GM18519 (cell line): Measurements from ENCODE around the gene FGF18.

Source experiments
- ATAC-seq: cut with Tn5 transposase; IDR thresholded peaks from one replicate; pipeline ENCODE4 v1.9.1; 2021; ENCODE audit warnings: mild to moderate bottlenecking, moderate library complexity; ENCODE audit not compliant: unreplicated experiment, low FRiP score

FGF18 gene

DNA sequence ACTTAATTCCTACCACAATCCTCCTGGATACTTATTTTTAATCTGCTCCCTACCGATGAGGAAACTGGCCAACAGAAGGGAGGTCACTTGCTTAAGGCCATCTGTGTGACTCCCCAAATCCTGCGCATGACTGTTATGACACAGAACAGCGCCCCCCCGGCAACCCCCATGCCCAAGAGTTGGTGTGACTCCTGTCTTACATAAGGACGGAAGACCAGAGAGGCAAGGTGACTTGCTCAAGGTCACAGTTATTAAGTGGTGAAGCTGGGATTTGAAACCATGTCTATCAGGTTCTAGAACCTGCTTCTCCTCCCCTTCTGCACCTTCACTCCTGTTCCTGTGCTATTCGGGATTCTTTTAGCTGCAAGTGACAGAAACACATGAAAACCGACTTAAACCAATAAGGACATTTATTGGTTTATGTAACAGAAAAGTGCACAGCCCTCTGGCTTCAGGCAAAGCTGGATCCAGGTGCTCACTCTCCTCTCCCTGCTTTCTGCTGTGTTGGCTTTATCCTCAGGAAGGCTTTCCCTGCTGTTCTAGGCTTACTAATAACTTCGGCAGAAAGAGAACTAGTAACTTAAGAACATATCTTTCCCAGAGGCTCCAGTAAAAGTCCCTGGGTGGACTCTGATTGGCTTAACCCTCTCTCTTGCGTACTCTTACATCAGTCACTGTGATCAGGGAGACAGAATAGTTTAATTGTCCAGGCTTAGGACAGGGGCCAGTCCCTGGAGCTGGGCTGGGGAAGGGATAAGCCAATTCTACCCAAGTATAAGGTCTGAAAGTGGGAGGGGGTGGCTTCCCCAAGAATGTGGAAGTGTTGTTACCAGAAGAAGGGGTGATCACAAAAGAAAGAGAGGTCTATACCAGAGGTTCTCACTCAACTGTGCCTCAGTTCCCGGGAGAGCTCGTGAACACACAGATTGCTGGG is 43.7 kb downstream of the FGF18 start:
- no peak for ATAC-seq

DNA sequence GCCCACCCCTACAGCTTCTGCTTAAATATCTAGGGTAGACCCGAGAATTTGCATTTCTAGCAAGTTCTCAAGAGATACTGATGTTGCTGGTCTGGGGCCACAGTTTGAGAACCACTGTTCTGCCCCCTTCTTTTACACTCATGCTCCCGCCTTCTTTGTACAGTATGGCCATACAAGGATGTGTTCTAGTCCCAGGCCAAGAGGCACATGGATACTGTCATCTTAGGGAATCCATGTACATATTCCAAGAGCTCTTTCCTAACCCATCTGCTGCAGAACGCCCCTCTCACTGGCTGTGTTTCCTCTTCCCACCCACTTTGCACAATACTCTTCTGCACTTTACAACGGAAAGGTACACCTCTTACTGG is 44.4 kb downstream of the FGF18 start:
- no peak for ATAC-seq

DNA sequence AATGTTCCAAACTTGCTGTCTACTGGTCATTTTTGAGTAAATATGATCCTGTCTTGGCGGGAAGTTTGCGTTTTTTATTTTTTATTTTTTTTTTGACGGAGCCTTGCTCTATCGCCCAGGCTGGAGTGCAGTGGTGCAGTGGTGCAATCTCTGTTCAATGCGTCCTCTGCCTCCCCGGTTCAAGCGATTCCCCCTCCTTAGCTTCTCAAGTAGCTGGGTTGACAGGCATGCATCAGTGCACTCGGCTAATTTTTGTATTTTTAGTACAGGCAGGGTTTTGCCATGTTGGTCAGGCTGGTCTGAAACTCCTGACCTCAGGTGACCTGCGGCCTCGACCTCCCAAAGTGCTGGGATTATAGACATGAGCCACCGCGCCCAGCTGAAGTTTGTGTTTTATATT is 45.4 kb downstream of the FGF18 start:
- ATAC-seq, result no peak

DNA sequence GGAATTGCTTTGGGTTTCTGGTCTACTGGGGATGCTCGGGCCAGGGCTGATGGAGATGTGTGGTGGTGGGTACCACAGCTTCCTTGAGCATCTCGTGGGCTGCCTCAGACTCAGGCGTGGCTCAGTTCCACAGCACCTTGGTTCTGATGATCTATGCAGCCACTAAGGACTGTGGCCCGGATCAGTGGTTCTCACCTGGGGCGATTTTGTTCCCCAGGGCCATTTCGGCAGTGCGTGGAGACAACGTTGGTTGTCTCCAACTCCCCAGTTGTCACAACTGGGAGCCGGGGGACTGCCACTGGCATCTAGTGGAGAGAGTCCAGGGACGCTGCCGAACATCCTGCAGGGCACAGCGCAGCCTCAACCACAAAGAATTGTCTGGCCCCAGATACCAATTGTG is 47.7 kb downstream of the FGF18 start:
- ATAC-seq, result no peak

DNA sequence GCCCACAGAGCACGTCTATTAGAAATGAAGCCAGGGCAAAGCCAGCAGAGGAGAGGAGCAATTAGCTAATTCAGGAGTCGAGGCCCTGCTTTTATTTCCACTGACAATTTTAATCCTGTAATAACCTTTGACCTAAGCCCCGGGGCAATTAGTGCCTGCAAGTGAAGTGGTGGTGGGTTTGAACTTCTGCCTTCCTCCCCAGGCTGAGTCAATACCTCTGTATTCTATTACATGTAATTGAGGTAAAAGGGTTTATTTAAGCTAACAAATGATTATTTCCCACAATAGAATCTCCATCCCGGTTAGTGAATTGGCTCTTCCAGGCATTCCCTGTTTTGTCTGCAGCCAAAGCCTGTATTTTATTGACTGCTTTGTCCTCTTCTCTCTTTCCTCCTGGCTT is 49.9 kb downstream of the FGF18 start:
- ATAC-seq, result no peak

DNA sequence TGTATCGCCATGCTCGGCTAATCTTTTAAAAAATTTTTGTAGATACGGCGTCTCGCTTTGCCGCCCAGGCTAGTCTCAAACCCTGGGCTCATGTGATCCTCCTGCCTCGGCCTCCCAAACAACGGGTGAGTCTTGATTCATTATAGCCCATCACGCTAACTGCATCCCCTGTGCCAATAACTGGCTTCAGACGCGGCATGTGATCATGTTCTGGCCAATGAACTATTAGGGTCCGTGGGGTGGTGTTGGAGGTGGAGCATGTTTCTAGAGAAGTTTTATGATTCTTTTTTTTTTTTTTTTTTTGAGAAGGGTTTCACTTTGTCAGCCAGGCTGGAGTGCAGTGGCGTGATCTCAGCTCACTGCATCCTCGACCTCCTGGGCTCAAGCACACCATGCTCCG is 51.0 kb downstream of the FGF18 start:
- ATAC-seq, result no peak

DNA sequence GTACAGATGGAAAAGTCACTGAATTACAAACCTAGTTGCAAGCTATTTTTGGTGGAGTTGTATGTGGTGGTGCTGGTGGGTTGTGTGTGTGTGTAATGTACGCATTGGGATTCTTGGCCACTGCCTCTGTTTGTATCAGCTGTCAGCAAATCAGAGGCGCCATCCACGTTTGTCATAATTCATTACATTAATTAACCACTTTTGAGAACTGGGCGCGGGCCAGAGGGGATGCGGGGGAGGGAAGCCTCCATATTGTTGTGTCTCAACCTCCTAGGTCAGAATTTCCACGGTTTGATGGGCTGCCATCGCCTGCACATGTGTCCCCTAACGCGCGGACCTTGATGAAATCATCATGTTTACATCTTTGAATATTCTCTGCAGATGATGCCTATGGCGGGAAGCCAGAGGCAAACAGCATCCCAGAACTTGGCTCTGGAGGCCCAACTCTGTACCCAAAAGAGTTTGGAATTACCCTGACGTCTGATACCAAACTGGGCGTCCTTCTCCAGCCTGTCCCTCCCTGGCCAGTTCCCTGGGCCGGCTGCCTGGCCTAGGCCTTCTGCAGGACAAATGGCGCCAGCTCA is 54.9 kb downstream of the FGF18 start:
- no peak for ATAC-seq

DNA sequence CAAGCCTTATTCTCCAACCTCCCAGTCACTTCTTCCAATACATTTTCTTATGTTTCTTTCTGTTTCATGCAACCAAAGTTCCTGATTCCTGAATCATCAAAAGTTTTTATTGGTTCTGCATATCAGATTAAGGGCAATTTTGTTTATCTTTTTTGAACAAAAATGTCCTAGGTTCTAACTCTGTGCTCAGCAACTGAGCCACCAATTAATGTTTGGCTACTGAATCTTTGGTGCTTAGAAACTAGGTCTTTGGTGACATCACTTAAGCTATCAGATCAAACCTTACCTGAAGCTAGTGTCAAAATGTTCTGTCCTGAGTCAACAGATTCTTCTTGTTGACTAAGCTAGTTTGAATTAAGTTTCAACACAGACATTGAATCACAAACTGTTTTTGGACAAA is 56.1 kb downstream of the FGF18 start:
- ATAC-seq, result no peak

DNA sequence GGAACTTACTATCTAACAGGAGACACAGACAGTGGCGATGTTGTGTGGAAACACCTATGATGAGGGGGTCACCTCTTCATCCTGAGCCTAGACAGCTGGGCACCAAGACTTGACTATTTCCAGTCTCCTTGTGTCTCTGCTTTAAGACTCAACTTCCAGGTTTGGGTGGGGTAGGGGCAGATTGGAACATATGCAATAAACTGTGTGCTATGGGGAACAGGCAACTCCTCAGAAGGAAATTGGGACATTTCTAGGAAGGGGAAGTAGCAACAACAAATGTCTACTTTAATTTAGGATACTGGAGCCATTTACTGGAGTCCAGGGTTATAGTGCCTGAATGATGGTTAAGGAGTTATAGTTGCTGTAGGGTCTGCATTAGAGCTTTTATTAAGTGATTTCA is 57.3 kb downstream of the FGF18 start:
- ATAC-seq, result no peak

DNA sequence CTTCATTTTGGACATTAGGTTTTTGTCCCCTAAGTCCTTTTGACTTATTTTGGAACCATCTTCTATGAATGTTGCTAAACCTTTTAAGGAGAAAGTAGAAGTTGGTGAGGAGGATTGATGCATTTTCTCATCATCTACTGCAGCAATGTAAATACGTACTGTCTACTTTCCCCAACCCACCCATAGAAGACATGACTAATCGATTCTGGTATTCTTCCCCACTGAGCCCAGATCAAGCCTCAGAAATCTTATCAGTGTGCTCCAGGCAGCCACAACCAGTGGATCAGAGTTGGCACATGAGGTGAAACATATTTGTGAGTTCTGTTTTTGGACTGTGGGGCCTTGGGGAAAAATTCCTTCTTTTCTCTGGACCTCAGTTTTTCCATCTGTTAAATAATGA is 57.7 kb downstream of the FGF18 start:
- ATAC-seq, result no peak

DNA sequence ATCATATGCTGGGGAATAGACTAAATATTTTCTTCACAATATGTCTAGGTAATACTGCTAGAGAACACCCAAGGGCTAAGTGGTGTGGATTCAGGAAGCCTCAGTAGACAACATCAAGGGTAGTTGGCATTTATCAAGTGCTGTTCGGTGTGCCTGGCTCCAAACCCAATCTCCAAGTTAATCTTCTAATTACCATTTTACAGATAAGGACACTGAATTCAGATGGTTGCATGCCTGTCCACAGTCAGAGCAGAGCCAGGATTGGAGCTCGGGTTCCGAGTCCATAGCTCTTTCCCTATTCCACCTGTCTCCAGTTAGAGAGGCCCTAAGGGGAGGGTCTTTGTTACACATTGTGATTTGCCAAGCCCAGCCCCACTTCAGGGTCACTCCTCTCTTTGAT is 58.2 kb downstream of the FGF18 start:
- no peak for ATAC-seq

DNA sequence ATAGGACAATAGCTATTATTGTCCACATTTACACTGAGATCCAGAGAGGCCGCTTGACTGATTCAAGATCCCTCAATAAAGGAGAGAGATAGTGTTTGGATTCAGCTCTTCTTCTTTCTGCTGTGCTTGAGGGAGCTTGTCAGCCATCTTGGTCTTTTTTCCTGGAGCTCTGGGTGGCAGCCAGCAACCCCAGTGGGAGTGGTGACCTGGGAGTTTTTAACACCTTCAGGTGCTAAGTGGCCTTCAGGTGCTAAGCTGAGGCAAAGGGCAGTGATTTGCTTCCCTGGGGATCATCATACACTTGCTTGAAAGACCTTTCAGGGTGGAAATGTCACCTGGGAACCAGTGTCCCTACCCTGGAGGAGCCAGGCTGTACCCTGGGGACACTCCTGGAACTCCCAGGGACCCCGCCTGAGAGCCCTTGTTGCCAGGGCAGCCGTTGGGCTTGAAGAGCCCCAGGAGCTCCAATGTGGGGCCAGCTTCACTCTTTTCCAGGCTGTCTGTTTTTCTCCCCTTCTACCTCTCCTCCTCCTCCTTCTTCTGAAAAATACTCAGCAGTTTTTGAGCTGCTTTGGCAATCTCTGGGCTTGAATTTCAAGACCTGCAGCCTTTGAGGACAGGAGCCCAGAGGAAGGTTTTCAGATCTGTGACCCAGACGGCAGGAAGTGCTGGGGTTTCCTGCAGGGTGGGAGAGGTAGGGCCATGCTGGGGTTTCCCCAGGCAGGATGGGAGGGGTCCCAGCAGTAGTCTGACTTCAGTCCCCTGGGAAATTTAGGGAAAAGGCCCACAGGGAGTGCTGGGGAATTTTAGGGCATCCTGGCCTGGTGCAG is 59.7 kb downstream of the FGF18 start:
- no peak for ATAC-seq

DNA sequence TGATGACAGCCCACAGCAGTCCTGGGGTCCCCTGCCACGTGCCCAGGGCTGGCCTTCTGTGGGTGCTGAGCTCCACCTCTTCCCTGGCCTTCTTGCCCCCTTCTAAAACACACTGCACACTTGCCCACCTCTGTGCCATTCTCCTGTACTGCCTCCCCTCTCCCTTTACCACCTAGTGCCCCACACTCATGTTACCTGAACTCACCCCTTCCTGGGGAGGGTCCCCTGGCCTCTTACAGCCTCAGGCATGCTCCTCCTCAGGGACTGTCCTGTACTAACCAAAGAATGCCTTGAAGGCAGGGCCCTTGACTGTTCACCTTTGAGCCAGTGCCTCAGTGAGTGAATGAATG is 60.3 kb downstream of the FGF18 start:
- no peak for ATAC-seq

DNA sequence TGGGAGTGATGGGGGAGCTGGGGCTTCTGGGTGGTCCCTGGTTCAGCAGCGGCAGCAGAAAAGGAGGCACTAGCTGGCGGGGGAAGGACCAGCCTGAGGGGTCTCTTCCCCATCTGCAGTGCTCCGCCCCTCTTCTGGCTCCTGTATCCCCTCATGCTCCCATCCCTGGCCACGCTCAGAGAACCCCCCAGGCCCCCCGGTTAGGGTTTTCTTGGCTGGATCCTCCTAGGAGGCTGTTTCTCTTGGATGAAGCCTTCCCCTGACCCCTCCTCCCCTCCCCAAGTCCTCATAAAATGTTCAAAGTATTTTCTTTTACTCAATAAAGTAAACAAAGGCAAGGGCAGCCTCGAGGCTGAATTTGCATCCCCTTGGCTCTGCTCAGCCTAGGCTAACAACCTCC is 60.8 kb downstream of the FGF18 start:
- no peak for ATAC-seq

DNA sequence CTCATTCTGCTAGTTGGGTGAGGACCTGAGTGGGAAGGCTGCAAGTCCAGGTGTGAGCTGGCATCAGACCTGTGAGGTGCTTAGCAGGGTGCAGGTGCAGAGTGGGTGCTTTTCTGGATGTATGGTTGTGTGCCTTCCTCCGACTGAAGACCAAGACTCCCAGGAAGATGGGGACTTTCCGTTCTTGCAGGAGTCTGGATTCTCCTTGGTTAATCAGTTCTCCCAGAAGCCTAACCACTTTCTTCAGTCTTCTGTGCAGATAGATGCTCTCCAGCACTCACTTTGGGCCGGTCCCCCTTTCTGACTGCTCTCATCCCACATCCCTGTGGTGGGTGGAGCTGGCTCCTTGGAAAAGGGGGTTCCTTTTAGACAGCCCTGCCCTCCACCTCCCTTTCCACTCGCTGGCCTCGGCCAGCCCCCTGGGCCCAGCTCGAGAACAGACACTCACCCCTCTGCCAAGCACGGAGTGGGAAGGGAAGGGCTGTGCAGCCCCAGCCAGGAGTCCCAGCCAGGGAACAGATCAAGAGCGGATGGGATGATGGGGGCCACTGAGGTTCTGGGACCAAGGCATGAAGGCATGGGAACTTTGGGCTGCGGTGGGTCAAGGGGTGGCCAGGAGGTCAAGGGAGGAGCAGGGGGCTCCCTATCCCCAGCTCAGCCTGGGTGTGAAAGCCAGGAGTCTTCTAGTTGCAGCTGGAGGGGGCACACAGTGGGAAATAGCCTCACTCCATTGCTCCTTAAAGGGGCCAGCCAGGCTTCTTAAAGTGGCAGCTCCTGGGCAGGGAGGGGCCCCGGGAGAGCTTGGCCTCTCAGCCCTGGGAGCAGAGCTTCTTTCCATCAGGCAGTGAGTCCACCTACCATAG is 62.4 kb downstream of the FGF18 start:
- ATAC-seq, result no peak

DNA sequence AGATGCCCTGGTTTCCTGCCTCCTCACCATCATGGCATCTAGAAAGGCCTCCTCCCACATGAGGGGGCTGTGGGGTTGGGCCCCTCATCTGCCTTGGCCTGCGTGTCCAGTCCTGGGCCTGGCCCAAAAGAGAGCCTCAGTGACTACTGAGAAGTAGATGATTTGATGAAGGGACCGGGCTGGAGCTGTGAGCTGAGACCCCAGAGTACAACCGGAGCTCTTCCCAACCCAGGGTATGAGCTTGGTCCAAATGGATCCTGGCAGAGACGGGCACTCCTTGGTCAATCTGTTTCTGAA is 62.9 kb downstream of the FGF18 start:
- no peak for ATAC-seq

DNA sequence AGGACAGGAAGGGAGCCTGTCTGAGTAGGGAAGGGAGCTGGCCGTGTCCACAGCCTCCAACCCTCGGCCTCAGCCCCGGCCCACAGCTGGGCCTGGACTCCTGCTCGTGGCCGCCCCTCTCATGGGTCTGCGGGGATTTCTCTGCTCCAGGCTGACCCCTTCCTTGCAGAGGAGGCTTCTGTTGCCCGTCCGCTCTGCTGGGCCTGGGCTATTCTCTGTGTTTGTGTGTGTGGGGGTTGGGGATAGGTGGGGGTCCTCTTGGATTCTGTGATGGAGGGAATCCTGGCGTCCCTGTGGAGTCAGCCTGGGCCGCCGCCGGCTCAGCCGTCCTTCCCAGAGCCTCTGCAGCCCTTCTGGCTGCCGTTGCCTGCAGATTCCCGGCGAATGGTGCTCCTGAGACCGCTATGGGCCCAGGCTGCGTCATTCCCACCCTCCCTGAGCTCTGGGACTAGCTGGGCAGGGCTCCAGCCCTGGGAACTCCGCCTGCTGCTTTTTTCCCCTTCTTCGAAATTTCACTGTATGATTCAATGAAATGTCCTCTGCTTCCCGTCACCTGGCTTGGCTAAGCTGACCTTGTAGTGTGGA is 64.2 kb downstream of the FGF18 start:
- ATAC-seq, result no peak

DNA sequence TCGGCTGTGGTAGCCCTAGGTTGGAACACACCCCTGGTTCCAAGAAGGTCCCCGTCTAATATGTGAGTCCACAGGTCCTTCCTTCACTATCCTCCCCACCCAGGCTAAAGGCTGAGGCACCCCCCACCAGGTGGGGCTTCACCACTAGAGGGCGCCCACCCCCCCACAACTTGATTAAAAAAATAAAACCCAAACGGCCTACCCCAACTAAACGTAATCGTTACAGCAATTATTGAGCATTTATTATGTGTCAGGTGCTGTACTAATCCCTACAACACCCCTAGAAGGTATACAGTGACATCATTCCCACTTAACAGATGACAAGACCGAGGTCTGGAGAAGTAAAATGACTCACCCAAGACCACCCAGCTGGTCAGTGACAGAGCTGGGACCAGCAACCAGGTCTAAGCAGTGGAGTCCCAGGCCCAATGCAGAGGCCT is 65.0 kb downstream of the FGF18 start:
- ATAC-seq, result no peak

DNA sequence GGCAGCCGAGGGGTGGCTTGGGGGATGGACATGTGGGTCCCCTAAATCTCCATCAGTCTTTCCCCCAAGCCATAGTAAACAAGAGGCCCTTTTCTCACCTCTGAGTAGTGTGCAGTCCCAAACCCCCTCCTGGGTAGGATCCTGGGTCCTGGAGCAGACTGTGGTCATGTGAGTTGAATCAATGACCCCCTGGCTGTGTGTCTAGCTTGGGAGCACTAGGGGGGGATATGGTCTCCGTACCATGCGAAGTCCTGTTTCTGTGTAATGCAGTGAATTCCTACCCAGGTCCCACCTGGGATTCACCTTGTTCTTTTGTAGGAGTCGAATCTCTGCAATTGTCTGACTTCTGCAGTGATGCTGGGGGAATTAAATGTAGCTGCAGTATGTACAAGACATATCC is 66.2 kb downstream of the FGF18 start:
- no peak for ATAC-seq

DNA sequence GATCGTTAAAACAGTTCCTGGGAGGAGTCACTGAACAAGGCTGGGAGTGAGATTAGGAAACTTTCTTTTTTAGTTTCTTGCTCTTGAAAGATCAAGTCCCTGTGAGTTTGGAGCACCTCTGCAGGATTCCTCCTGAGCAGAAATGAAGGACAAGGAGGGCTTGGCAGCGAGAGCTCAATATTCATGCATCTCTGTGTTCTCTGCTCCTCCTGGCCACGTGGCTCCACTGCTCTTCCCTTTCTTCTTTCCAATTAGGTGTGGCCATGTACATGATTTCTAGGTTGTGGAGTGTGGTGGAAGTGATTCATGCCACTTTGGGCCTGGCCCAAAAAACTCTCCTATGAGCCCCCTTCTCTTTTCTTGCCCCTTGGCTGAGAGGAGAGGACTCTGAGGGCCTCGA is 67.2 kb downstream of the FGF18 start:
- ATAC-seq, result no peak
